ENCODE results near the gene CBX3.

The CBX3 gene

GRCh38 chr7:26203016-26203415, 1.5 kb downstream of the CBX3 start:
- ATAC-seq, result no peak
- TF ChIP-seq PPARA (CRISPR knock-in tag; IDR thresholded peaks at IDR 0.05; ENCODE audit: borderline replicate concordance) (no peak), ARNTL (CRISPR knock-in tag; IDR thresholded peaks at IDR 0.05; ENCODE audit: borderline replicate concordance, low read depth) (no peak), PATZ1 (CRISPR knock-in tag; IDR thresholded peaks at IDR 0.05; ENCODE audit: borderline replicate concordance) (no peak), ZFP30 (CRISPR knock-in tag; IDR thresholded peaks at IDR 0.05) (no peak), CSDC2 (CRISPR knock-in tag; IDR thresholded peaks at IDR 0.05) (no peak), SNAI2 (CRISPR knock-in tag; IDR thresholded peaks at IDR 0.05) (no peak), GLIS3 (CRISPR knock-in tag; IDR thresholded peaks at IDR 0.05) (no peak), ZC3H10 (CRISPR knock-in tag; IDR thresholded peaks at IDR 0.05) (no peak), ZNF8 (CRISPR knock-in tag; IDR thresholded peaks at IDR 0.05) (no peak), CSRNP3 (CRISPR knock-in tag; IDR thresholded peaks at IDR 0.05) (no peak), ZNF70 (CRISPR knock-in tag; IDR thresholded peaks at IDR 0.05) (no peak), ZFP3 (CRISPR knock-in tag; IDR thresholded peaks at IDR 0.05) (no peak), BACH2 (CRISPR knock-in tag; IDR thresholded peaks at IDR 0.05; ENCODE audit: borderline replicate concordance) (no peak), TSHZ2 (CRISPR knock-in tag; IDR thresholded peaks at IDR 0.05) (no peak), RARB (CRISPR knock-in tag; IDR thresholded peaks at IDR 0.05) (no peak), TCF4 (CRISPR knock-in tag; IDR thresholded peaks at IDR 0.05; ENCODE audit: borderline replicate concordance) (no peak), CREB5 (CRISPR knock-in tag; IDR thresholded peaks at IDR 0.05; ENCODE audit: low read depth) (no peak), TOX (CRISPR knock-in tag; IDR thresholded peaks at IDR 0.05; ENCODE audit: borderline replicate concordance) (no peak)

GRCh38 chr7:26208040-26208439, 6.5 kb downstream of the CBX3 start:
- TF ChIP-seq ZNF8 (CRISPR knock-in tag; IDR thresholded peaks at IDR 0.05) (no peak), ZFP3 (CRISPR knock-in tag; IDR thresholded peaks at IDR 0.05) (peak; percentile 53; the same call in 1 of the 2 replicates)
- no peak; the same call in 1 of the 3 replicates for ATAC-seq

- peak; percentile 30; the same call in 1 of the 2 replicates for TF ChIP-seq PATZ1 (CRISPR knock-in tag; IDR thresholded peaks at IDR 0.05; ENCODE audit: borderline replicate concordance)
- TF ChIP-seq CSRNP3 (CRISPR knock-in tag; IDR thresholded peaks at IDR 0.05), result peak; percentile 68
- TF ChIP-seq CSDC2 (CRISPR knock-in tag; IDR thresholded peaks at IDR 0.05), result no peak
- TF ChIP-seq ARNTL (CRISPR knock-in tag; IDR thresholded peaks at IDR 0.05; ENCODE audit: borderline replicate concordance, low read depth), result 0 out of 2 replicates have a peak, but pooled peaks have one; percentile 37
- TF ChIP-seq POU6F1 (CRISPR knock-in tag; IDR thresholded peaks at IDR 0.05; ENCODE audit: borderline replicate concordance, low read depth), result peak; percentile 30; the same call in 1 of the 2 replicates
- TF ChIP-seq ZFP3 (CRISPR knock-in tag; IDR thresholded peaks at IDR 0.05), result no peak
- peak; percentile 64; the same call in 1 of the 2 replicates for TF ChIP-seq CREB5 (CRISPR knock-in tag; IDR thresholded peaks at IDR 0.05; ENCODE audit: low read depth)
Observed at GRCh38 chr7:26212921-26213718, 11.6 kb downstream of the CBX3 start.

More at GRCh38 chr7:26212921-26213718, 11.6 kb downstream of the CBX3 start:
- ATAC-seq, result no peak

All from SK-N-SH treated with all-trans-retinoic acid at 6 μM for 48 hours (cell line).